GM18526 (cell line): ENCODE measurements around the gene SIPA1L3.

Source experiments
- POLR2A ChIP-seq: IDR thresholded peaks from 3 replicates; pipeline ENCODE4 v1.6.1; 2011; ENCODE audit not compliant: insufficient read length; ENCODE audit errors: extremely low read depth

Gene SIPA1L3

GRCh38 chr19:37933937-37934358, 26.9 kb downstream of the SIPA1L3 start:
- TF ChIP-seq POLR2A: no peak

DNA sequence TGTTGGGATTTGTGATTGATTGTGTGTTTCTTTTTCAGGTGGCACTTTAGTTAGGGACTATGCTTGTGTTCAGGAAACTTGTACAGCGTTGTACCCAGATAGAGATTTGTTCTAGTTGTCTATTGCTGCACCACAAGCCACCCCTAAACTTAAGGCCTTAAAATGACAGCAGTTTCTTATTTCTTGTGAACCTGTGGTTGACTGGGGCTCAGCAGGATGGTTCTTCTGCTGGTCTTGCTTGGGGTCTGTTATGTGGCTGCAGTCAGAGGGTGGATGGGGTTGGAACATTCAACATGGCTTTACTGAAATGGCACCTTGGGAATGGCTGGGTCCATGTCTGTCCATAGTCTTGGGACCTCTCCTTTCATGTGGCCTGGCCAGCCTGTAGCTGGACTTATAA, 28.3 kb downstream of the SIPA1L3 start:
- no peak for TF ChIP-seq POLR2A

- TF ChIP-seq POLR2A: no peak
Measured at GRCh38 chr19:37936166-37936565, 29.2 kb downstream of the SIPA1L3 start.

DNA sequence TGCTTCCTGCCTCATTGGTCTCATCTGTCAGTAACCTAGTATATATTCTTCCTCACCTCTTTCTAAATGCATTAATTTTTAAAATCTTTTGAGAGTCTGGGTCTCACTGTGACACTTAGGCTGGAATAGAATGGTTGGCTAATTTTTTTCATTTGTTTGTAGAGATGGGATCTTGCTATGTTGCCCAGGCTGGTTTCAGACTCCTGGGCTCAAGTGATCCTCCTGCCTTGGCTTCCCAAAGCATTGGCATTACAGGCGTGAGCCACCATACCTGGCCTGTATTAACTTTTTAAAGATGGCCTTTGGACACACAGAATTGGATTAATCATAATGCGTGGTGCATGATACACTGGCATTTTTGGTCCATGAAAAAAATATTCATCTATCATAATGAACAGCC, 29.9 kb downstream of the SIPA1L3 start:
- TF ChIP-seq POLR2A: no peak

DNA sequence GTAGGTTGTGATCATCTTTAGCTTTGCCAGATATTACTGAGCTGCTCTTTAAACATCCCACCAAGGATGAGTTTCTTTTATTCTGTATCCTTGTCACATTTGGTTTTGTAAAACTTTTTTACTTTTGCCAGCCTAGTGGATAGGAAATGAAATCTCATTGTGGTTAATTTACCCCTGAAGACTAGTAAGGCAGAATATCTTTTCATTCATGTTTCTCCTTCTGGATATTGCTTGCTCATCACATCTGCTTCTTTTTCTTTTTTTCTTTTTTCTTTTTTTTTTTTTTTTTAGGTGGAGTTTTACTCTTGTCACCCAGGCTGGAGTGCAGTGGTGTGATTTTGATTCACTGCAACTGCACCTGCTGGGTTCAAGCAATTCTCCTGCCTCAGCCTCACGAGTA, 31.3 kb downstream of the SIPA1L3 start:
- TF ChIP-seq POLR2A: no peak

DNA sequence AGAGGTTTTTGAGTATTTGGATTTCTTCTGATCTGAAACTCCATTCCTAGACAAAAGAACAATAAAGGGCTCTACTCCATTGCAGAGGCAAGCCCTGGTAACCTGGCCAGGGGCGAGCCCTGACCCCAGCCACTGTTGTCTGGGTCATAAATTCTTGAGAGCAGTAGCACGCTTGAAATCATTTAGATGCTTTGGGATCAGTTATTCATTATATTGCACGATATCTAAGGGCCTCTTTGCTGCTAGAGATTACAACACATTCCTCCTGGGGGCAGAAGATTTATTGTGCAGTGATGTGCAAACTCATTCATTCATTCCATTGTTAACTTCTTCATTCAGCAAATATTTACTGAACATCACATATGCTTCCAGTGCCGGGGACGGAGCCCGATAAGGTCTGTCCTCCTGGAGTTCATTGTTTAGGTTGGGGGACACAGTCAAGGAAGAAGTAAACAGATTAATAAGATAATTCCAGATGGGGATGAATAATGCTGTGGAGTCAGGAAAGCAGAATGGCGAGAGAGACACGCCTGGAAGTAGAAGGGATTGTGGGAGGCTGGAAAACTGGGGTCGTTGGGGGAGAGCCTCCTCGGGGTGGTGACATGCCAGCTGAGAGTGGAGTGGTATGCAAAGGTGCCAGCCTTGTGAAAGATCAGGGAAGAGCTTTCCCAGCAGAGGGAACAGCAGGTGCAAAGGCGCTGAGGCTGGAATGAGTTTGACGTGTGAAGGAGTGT, 34.9 kb downstream of the SIPA1L3 start:
- no peak for TF ChIP-seq POLR2A

DNA sequence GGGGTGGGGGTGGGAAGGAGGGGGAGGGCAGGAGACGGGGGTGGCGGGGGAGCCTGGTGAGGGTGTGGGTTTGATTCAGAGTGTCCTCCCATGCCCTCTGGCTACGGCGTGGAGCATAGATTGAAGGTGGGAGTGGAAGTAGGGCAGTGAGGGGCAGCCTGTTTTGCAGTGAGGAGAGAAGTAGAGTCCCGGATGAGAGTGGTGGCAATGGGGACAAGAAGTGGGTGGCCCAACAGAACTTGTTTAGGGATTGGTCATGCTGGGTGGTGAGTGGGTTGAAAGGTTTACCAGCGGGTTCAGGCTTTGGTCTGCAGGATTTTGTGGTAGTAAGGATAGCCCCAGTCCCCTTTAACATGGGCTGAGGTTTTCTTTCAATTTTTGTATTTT, 35.5 kb downstream of the SIPA1L3 start:
- TF ChIP-seq POLR2A: no peak

- TF ChIP-seq POLR2A: no peak
Measured at GRCh38 chr19:37943480-37943879, 36.5 kb downstream of the SIPA1L3 start.

DNA sequence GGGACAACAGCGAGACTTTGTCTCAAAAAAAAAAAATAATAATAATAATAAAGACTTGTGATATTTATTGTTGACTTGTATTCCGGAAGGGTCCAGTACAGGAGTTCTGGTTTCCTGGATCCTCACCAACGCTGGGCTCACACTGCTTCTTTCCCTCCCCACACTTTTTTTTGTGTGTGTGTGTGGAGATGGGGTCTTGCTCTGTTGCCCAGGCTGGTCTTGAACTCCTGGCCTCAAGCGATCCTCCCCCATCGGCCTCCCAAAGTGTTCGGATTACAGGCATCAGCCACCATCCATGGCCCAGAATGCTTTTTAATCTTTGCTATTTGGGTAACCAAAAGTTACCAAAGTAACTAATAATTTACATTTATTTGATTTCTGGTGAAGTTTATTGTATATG, 39.1 kb downstream of the SIPA1L3 start:
- TF ChIP-seq POLR2A: no peak

DNA sequence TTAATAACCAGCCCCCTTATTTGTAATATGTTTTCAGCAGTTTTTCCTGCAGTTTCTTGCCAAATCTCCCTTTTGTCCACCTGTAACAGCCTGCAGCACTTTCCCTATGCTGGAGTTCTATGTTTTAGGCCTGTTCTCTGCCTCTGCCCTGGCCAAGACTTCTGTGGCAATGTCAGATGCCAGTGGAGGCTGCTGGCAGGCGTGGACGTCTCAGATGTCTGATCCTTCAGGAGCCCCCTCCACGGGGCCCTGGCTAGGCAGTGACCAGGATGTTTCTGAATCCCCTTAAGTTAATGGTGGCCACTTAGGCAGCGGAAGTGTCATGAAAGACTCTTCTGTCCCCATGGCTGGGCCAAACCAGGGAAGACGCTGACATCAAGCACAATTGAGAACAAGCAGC, 40.8 kb downstream of the SIPA1L3 start:
- no peak for TF ChIP-seq POLR2A

- no peak for TF ChIP-seq POLR2A
Measured at GRCh38 chr19:37948362-37948761, 41.4 kb downstream of the SIPA1L3 start.

DNA sequence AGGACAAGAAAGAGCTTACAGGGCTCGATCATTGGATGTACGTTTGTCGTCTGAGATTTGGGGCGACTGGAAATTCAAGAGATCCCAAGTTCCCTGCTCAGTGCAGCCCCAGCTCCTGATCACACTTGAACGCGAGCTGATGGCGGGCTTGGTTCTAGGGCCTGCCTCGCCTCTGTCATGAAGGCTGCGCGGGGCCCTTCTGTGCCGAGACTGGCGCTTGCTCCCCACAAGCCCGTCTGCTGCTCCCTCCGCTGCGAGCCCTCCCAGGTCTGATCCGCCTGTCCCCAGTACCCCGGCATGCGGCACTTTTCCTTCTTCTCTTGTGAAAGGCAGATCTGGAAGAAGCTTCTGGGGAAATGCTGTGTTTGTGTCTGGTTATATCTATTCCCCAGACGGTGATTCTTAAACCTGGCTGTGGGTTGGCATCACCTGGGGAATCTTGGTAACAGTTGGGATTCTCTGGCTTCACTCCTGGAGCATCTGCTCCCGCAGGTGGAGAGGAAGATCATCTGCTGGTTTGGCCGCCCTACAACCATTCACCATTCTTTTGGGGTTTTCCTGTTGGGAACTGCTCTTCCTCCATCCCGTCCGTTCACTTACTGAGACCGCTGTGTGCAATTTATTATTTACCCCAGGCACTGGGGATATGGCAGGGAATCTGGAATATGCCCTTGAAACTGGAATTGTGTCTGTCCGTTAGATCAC, 43.6 kb downstream of the SIPA1L3 start:
- no peak for TF ChIP-seq POLR2A

DNA sequence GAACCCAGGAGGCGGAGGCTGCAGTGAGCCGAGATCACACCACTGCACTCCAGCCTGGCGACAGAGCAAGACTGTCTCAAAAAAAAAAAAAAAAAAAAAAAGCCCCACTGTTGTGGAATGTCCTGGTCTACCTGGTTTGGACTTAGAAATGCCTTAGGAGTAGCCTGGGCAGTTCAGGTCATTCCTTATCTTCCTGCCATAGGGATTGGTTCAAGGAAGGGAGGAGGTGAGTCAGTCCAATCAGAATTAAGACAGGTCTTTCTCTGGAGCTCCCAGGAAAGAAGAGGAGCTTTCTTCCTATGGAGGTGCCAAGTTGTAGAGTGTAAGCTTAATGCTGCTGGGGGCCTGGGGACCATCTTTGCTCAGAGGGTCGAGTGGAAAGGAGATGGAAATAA, 44.8 kb downstream of the SIPA1L3 start:
- no peak for TF ChIP-seq POLR2A

DNA sequence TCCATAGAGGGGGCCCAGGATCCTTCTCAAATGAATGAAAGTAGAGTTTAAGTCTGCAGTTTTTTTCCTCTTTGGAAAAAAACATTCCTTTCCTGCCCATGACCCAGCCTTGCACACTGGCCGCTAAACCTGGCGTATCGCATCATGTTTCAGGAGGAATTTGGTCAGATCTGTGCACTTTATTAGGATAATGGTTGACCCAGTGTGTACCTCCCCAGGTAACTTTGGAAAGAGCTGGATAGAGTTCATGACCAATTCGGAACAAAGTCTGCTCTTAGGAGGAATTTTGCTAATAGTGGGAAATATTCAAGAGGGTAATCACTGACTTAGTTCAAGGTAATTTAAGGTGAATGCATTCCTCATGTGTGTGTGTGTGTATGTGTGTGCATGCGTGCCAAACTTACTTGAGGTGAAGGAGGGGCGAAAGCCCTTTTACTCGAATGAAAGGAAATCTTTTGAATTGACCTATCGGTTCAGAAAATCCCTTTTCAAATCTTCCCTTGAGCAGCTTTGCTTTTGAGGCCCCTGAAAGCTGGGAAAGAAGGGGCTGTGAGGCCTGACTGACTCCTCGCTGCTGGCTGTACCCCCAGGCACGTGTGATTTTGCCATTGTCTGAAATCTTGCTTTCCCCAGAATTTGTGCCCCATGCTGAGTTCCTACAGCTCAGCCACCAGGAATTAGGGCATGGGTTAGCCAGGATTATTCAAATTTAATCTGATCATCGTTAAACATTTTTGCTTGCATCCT, 46.3 kb downstream of the SIPA1L3 start:
- no peak for TF ChIP-seq POLR2A

GRCh38 chr19:37953918-37954303, 46.9 kb downstream of the SIPA1L3 start:
- TF ChIP-seq POLR2A: no peak

DNA sequence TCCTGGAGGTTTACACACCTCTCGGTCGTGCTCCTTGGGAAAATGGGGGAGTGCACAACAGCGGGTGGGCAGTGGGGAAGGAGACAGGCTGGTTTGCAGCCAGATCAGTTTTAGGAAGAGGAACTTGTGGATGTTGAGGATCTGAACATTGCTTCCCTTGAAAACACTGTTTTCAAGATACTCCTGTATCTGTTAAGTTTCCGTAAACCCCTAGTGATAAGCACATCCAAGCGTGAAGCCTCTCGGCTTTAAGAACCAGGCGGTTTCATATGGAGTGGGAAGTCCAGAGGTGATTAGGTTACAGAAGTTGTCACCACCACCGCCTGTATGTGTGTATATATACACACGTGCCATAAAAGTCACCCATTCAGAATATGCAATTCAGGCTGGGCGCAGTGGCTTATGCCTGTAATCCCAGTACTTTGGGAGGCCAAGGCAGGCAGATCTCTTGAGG, 47.4 kb downstream of the SIPA1L3 start:
- TF ChIP-seq POLR2A: no peak
